Left lung (tissue), 10 donors: Measurements from ENCODE around the gene L3MBTL3. TPM values are rescaled to one million over a fixed set of nuclear protein-coding genes. Genes with fewer than 3 reads are reported as not detected.

Source experiments
- ATAC-seq: fragments of 200-7000 bp; cut with Tn5 transposase; one replicate; pipeline ENCODE4 v1.9.1; 2020; ENCODE audit warnings: moderate library complexity
- DNase-seq, 4 donors: peaks; one replicate each; pipeline ENCODE4 v3.0.0-alpha.2; 2013 to 2020
- H3K27ac ChIP-seq, 2 donors: fragments of 200-600 bp; sonication (generic) in 1 of 2; one replicate each; pipeline versions ENCODE4 v1.5.0 to v1.8.0; 2020 to 2021
- H3K27me3 ChIP-seq, 2 donors: fragments of 200-600 bp; sonication (generic) in 1 of 2; one replicate each; pipeline versions ENCODE4 v1.5.0 to v1.8.0; 2020 to 2021
- H3K36me3 ChIP-seq, 2 donors: fragments of 200-600 bp; sonication (generic) in 1 of 2; one replicate each; pipeline versions ENCODE4 v1.5.0 to v1.8.0; 2020 to 2021
- H3K4me1 ChIP-seq, 2 donors: fragments of 200-600 bp; one replicate each; pipeline ENCODE4 v1.8.0; 2021
- H3K4me3 ChIP-seq, 2 donors: fragments of 200-600 bp; sonication (generic) in 1 of 2; one replicate each; pipeline versions ENCODE4 v1.5.0 to v1.8.0; 2020 to 2021; ENCODE audit warnings: mild to moderate bottlenecking in 1 of 2
- H3K9me3 ChIP-seq, 2 donors: fragments of 200-600 bp; sonication (generic) in 1 of 2; one replicate each; pipeline versions ENCODE4 v1.5.0 to v1.8.0; 2020 to 2021
- CTCF ChIP-seq, 2 donors: fragments of 200-600 bp; sonication (generic) in 1 of 2; IDR thresholded peaks; one replicate each; pipeline versions ENCODE4 v1.5.0 to v1.8.0; 2021; ENCODE audit warnings: antibody characterized with exemption in 2 of 2
- intact Hi-C, 2 donors: fragments of 100-400 bp; cut with DNase I; formaldehyde crosslinking; loops; one replicate each; pipeline versions ENCODE4 v1.11.2 to v1.14.2; 2022
- polyA plus RNA-seq, 6 donors: library from polyadenylated mRNA; unstranded; fragments of 120-200 nt; gene quantifications; one replicate each; pipeline ENCODE4 v1.2.1, GENCODE V29; 2013; ENCODE audit not compliant: insufficient read length in 6 of 6
- total RNA-seq, 2 donors: library from RNA; stranded (reverse); fragmentation: NEBNext Ultra II Directional; extraction: Animal tissue kit (Norgen Biotek cat#: 25700); gene quantifications; one replicate each; pipeline ENCODE4 v1.2.1, GENCODE V29; 2021
- donor health status: DM: no; HTN: yes; CAD: no.
- donor health status: DM: no; HTN: no; CAD: no.

The L3MBTL3 gene
- total and polyA plus RNA-seq, 8 donors: 5.7 to 28.5 (median 17.3) TPM

GRCh38 chr6:130069485-130069884 lies 51.1 kb downstream of the L3MBTL3 start:
- TF ChIP-seq CTCF (IDR thresholded peaks at IDR 0.05): no peak
- Histone ChIP-seq H3K9me3 (no peaks in the 10 kb centered on the region), H3K4me3 (no peak overlapping the region), H3K27ac (no peak overlapping the region), H3K36me3 (peaks cover 0 to 29% of the 10 kb centered on the region in 2 donors), H3K27me3 (no peaks in the 10 kb centered on the region), H3K4me1 (no peaks in the 10 kb centered on the region)
- intact Hi-C loops: no loop called here
- ATAC-seq (no peak), DNase-seq (no peak)

- H3K27me3 ChIP-seq: no peaks in the 10 kb centered on the region
- intact Hi-C loops: no loop called here
- H3K27ac ChIP-seq: no peak overlapping the region
- ATAC-seq (no peak), DNase-seq (no peak)
- TF ChIP-seq CTCF (IDR thresholded peaks at IDR 0.05): no peak
- peaks cover 0 to 29% of the 10 kb centered on the region in 2 donors for H3K36me3 ChIP-seq
- no peak overlapping the region for H3K4me3 ChIP-seq
- H3K9me3 ChIP-seq: no peaks in the 10 kb centered on the region
- H3K4me1 ChIP-seq: no peaks in the 10 kb centered on the region
Observed at GRCh38 chr6:130070326-130070725, 51.9 kb downstream of the L3MBTL3 start.

GRCh38 chr6:130070792-130071191 lies 52.4 kb downstream of the L3MBTL3 start:
- Histone ChIP-seq H3K27me3 (no peaks in the 10 kb centered on the region), H3K27ac (no peak overlapping the region), H3K9me3 (no peaks in the 10 kb centered on the region), H3K4me1 (no peaks in the 10 kb centered on the region), H3K36me3 (peaks cover 0 to 25% of the 10 kb centered on the region in 2 donors), H3K4me3 (no peak overlapping the region)
- intact Hi-C loops: no loop called here
- no peak for TF ChIP-seq CTCF (IDR thresholded peaks at IDR 0.05)
- DNase-seq (no peak), ATAC-seq (no peak)

GRCh38 chr6:130075879-130076460 lies 57.6 kb downstream of the L3MBTL3 start:
- intact Hi-C loops: no loop called here
- peak in 2 of 4 donors; percentile 15 to 25 for DNase-seq
- H3K4me3 ChIP-seq: no peak overlapping the region
- TF ChIP-seq CTCF (IDR thresholded peaks at IDR 0.05): no peak
- H3K36me3 ChIP-seq: peaks cover 0 to 15% of the 10 kb centered on the region in 2 donors
- no peaks in the 10 kb centered on the region for H3K9me3 ChIP-seq
- ATAC-seq: no peak
- no peak overlapping the region for H3K27ac ChIP-seq
- no peaks in the 10 kb centered on the region for H3K27me3 ChIP-seq
- no peaks in the 10 kb centered on the region for H3K4me1 ChIP-seq

- Histone ChIP-seq H3K27ac (no peak overlapping the region), H3K9me3 (no peaks in the 10 kb centered on the region), H3K27me3 (no peaks in the 10 kb centered on the region), H3K36me3 (peaks cover 0 to 15% of the 10 kb centered on the region in 2 donors), H3K4me1 (no peaks in the 10 kb centered on the region), H3K4me3 (no peak overlapping the region)
- TF ChIP-seq CTCF (IDR thresholded peaks at IDR 0.05): no peak
- DNase-seq (peak in 2 of 4 donors; percentile 4 to 9), ATAC-seq (no peak)
- intact Hi-C loops: no loop called here
Observed at GRCh38 chr6:130076512-130076911, 58.1 kb downstream of the L3MBTL3 start.
